Activated CD8-positive, alpha-beta T cell treated with anti-CD3 and anti-CD28 coated beads for 36 hours (primary cell): Measurements from ENCODE around the gene UBE2J2. TPM values are rescaled to one million over a fixed set of nuclear protein-coding genes. Genes with fewer than 3 reads are reported as not detected.

ENCODE experiments used
- ATAC-seq: fragments of 200-7000 bp; cut with Tn5 transposase; one replicate; pipeline ENCODE4 v1.10.0; 2021; ENCODE audit warnings: mild to moderate bottlenecking, moderate library complexity
- CTCF ChIA-PET: fragments of 350-600 bp; sonication (Branson Sonifier 250); formaldehyde crosslinking; loops from one replicate; lab custom pipeline; 2021; ENCODE audit warnings: antibody characterized with exemption; lab: Charles Lee
- POLR2A ChIA-PET: fragments of 350-600 bp; sonication (Branson Sonifier 250); formaldehyde crosslinking; loops from one replicate; lab custom pipeline; 2021; ENCODE audit warnings: antibody characterized with exemption; lab: Charles Lee
- DNase-seq: peaks from one replicate; pipeline ENCODE4 v3.0.0-alpha.2; 2020
- H3K27ac Mint-ChIP-seq: one replicate; pipeline ENCODE4 v1.8.0; 2021; ENCODE audit warnings: mild to moderate bottlenecking, mixed read lengths
- H3K27me3 Mint-ChIP-seq: one replicate; pipeline ENCODE4 v1.8.0; 2021; ENCODE audit warnings: mixed read lengths
- H3K36me3 Mint-ChIP-seq: one replicate; pipeline ENCODE4 v1.8.0; 2021; ENCODE audit warnings: low read depth, mixed read lengths
- H3K4me1 Mint-ChIP-seq: one replicate; pipeline ENCODE4 v1.8.0; 2021; ENCODE audit warnings: low read depth, mixed read lengths
- H3K4me3 Mint-ChIP-seq: one replicate; pipeline ENCODE4 v1.8.0; 2021; ENCODE audit warnings: mild to moderate bottlenecking, moderate library complexity, mixed read lengths
- H3K9me3 Mint-ChIP-seq: one replicate; pipeline ENCODE4 v1.8.0; 2021; ENCODE audit warnings: mixed read lengths
- CTCF ChIP-seq: fragments of 200-600 bp; IDR thresholded peaks from one replicate; pipeline ENCODE4 v1.8.0; 2022; ENCODE audit warnings: antibody characterized with exemption, mild to moderate bottlenecking
- intact Hi-C: fragments of 100-400 bp; cut with micrococcal nuclease; formaldehyde crosslinking; loops from one replicate; pipeline ENCODE4 v1.10.0; 2022
- total RNA-seq, 2 experiments: library from RNA; stranded (reverse); gene quantifications; one replicate each; pipeline ENCODE4 v1.2.3, GENCODE V29; 2021

UBE2J2 gene
- total RNA-seq, 2 experiments from 2014 or later, result 52.3 to 59.2 TPM

GRCh38 chr1:1285102-1285571, 11.5 kb upstream of the UBE2J2 start:
- Mint-ChIP-seq H3K36me3 (no peaks in the 10 kb centered on the region), H3K27me3 (no peaks in the 10 kb centered on the region), H3K27ac (no peak overlapping the region), H3K4me1 (peaks cover 2% of the 10 kb centered on the region), H3K4me3 (no peak overlapping the region), H3K9me3 (no peaks in the 10 kb centered on the region)
- ChIA-PET POLR2A (interaction anchor here (1.3 kb wide), 1 partner anchor 10 kb away, joined by 3 read pairs; no protein-coding TSS in a partner anchor), CTCF (no interaction called here)
- ATAC-seq (no peak), DNase-seq (no peak)
- TF ChIP-seq CTCF, result no peak
- intact Hi-C loops, result no loop called here

GRCh38 chr1:1284221-1285101, 10.8 kb upstream of the UBE2J2 start:
- Mint-ChIP-seq H3K27me3 (no peaks in the 10 kb centered on the region), H3K4me3 (no peak overlapping the region), H3K27ac (no peak overlapping the region), H3K9me3 (no peaks in the 10 kb centered on the region), H3K4me1 (peaks cover 2% of the 10 kb centered on the region), H3K36me3 (no peaks in the 10 kb centered on the region)
- ChIA-PET CTCF (no interaction called here), POLR2A (interaction anchor here (1.3 kb wide), 1 partner anchor 9 kb away, joined by 3 read pairs; no protein-coding TSS in a partner anchor)
- DNase-seq (no peak), ATAC-seq (no peak)
- TF ChIP-seq CTCF, result no peak
- intact Hi-C loops, result no loop called here

- peak; percentile 41 for ATAC-seq
- CTCF ChIA-PET, result no interaction called here
- intact Hi-C loops, result no loop called here
These were observed 10.2 kb upstream of the UBE2J2 start for GRCh38 chr1:1283821-1284220.

GRCh38 chr1:1282998-1283397, 9.3 kb upstream of the UBE2J2 start:
- POLR2A ChIA-PET, result no interaction called here
- ATAC-seq, result peak; percentile 45
- Mint-ChIP-seq H3K4me1 (peaks cover 2% of the 10 kb centered on the region), H3K4me3 (no peak overlapping the region), H3K27me3 (no peaks in the 10 kb centered on the region), H3K36me3 (no peaks in the 10 kb centered on the region), H3K27ac (no peak overlapping the region), H3K9me3 (no peaks in the 10 kb centered on the region)
- TF ChIP-seq CTCF, result no peak
- intact Hi-C loops, result no loop called here
- CTCF ChIA-PET, result no interaction called here
- DNase-seq, result peak; percentile 55

More at GRCh38 chr1:1283821-1284220, 10.2 kb upstream of the UBE2J2 start:
- H3K9me3 Mint-ChIP-seq, result no peaks in the 10 kb centered on the region
- POLR2A ChIA-PET, result no interaction called here
- DNase-seq, result peak; percentile 41
- H3K27me3 Mint-ChIP-seq, result no peaks in the 10 kb centered on the region
- no peak overlapping the region for H3K4me3 Mint-ChIP-seq
- no peak for TF ChIP-seq CTCF
- peaks cover 2% of the 10 kb centered on the region for H3K4me1 Mint-ChIP-seq
- no peaks in the 10 kb centered on the region for H3K36me3 Mint-ChIP-seq
- no peak overlapping the region for H3K27ac Mint-ChIP-seq
